K562 (cell line): ENCODE data around the gene CPSF4. TPM values are rescaled to one million over a fixed set of nuclear protein-coding genes. Genes with fewer than 3 reads are reported as not detected.

Source experiments
- BRCA1 ChIP-seq, 2 experiments: fragments of 450-650 bp in 1 of 2; sonication (generic) in 1 of 2; formaldehyde crosslinking in 1 of 2; IDR thresholded peaks; 2 replicates each; pipeline versions ENCODE4 v1.5.0 to v1.6.1; 2017 to 2020; ENCODE audit warnings: mild to moderate bottlenecking in 1 of 2, missing genetic modification reagents in 1 of 2
- CHD1 ChIP-seq: fragments of 200-600 bp; sonication (generic); IDR thresholded peaks from one replicate; pipeline ENCODE4 v1.6.1; 2012; ENCODE audit warnings: mild to moderate bottlenecking, moderate library complexity, low read length, inconsistent platforms
- E4F1 ChIP-seq: fragments of 250-450 bp; sonication (Bioruptor Pico); IDR thresholded peaks from 2 replicates; pipeline ENCODE4 v1.5.0; 2021; ENCODE audit warnings: mild to moderate bottlenecking, borderline replicate concordance
- ELF1 ChIP-seq: fragments of 200-800 bp; sonication (Bioruptor generic); IDR thresholded peaks from 2 replicates; pipeline ENCODE4 v1.6.1; 2016; ENCODE audit warnings: missing genetic modification characterization, missing compliant biosample characterization
- MECOM ChIP-seq: fragments of 250-450 bp; sonication (Bioruptor Pico); IDR thresholded peaks from 2 replicates; pipeline ENCODE4 v1.8.0; 2022; ENCODE audit warnings: inconsistent platforms
- NEUROD1 ChIP-seq: fragments of 150-350 bp; IDR thresholded peaks from 2 replicates; pipeline ENCODE4 v1.6.1; 2014; ENCODE audit warnings: borderline replicate concordance, low read length, low read depth; ENCODE audit not compliant: partially characterized antibody
- PRMT5 ChIP-seq: sonication (generic); formaldehyde crosslinking; IDR thresholded peaks from 2 replicates; pipeline ENCODE4 v1.5.0; 2020; ENCODE audit warnings: missing genetic modification reagents
- RB1 ChIP-seq: fragments of 450-650 bp; IDR thresholded peaks from 2 replicates; pipeline ENCODE4 v1.6.1; 2017; ENCODE audit warnings: low read depth, mild to moderate bottlenecking
- RREB1 ChIP-seq: fragments of 250-450 bp; sonication (Bioruptor Pico); IDR thresholded peaks from 2 replicates; pipeline ENCODE4 v1.4.0; 2020
- SREBF2 ChIP-seq: sonication (generic); formaldehyde crosslinking; IDR thresholded peaks from 2 replicates; pipeline ENCODE4 v1.4.0; 2020; ENCODE audit warnings: mild to moderate bottlenecking, missing genetic modification reagents
- UBTF ChIP-seq, 2 experiments: IDR thresholded peaks; 2 replicates each; pipeline ENCODE4 v1.6.1; 2012; ENCODE audit warnings: improper control_type of control experiment in 2 of 2, low read depth in 2 of 2, low read length in 2 of 2, borderline replicate concordance in 1 of 2
- ZC3H11A ChIP-seq: IDR thresholded peaks from 2 replicates; pipeline ENCODE4 v1.6.1; 2012; ENCODE audit warnings: low read depth, low read length, improper control_type of control experiment
- ZEB2 ChIP-seq: fragments of 450-650 bp; IDR thresholded peaks from 2 replicates; pipeline ENCODE4 v1.6.1; 2016
- ZNF511 ChIP-seq: sonication (generic); formaldehyde crosslinking; IDR thresholded peaks from 2 replicates; pipeline ENCODE4 v1.8.0; 2022; ENCODE audit warnings: mild to moderate bottlenecking, missing genetic modification reagents
- polyA plus RNA-seq, 8 experiments: library from polyadenylated mRNA; depleted of rRNA in 4 of 8; stranded (reverse) in 5 of 8; unstranded in 3 of 8; fragments of >200 nt; fragmentation: Nextera tagmentation in 2 of 8; fragmentation: Illumina TruSeq in 1 of 8; extraction: Ambion mirVana in 2 of 8; extraction: Trizol in 1 of 8; gene quantifications; 2 replicates each; pipeline versions ENCODE4 v1.2.1 to v1.2.3, GENCODE V29; 2011 to 2014; ENCODE audit warnings: inconsistent platforms in 1 of 8, missing spikeins in 1 of 8
- total RNA-seq, 7 experiments: library from RNA; depleted of rRNA in 6 of 7; stranded (reverse); fragments of >200 nt in 6 of 7; fragmentation: Illumina TruSeq in 2 of 7; extraction: Trizol in 2 of 7; gene quantifications; 2 replicates each; pipeline versions ENCODE4 v1.2.1 to v1.2.3, GENCODE V29; 2011 to 2021; ENCODE audit warnings: low replicate concordance in 1 of 7

The CPSF4 gene
- total and polyA plus RNA-seq, 9 of the 15 experiments (the other 6 are each of a cell fraction or from before 2014, with no cell fraction given): 16.9 to 118 (median 71.7) TPM

GRCh38 chr7:99472561-99473314, 34.0 kb downstream of the CPSF4 start, which contains the start of gene ZNF789 (continued):
- TF ChIP-seq RREB1 (CRISPR knock-in tag) (no peak; the same call in 1 of the 2 replicates), E4F1 (no peak), PRMT5 (no peak), ZEB2 (no peak), ZC3H11A (no peak), MECOM (no peak), NEUROD1 (peak; percentile 89), UBTF (IDR thresholded peaks at IDR 0.05; ENCODE audit: borderline replicate concordance in 1 of 2, low read depth in 2 of 2, low read length in 2 of 2) (peak in 1 of 2 experiments; percentile 59; a peak in 1 of 4 replicates), ZNF511 (CRISPR knock-in tag) (no peak), BRCA1 (IDR thresholded peaks at IDR 0.05) (no peak), BRCA1 (CRISPR knock-in tag; IDR thresholded peaks at IDR 0.05) (no peak), SREBF2 (peak; percentile 94; the same call in 1 of the 2 replicates), CHD1 (peak; percentile 73), ELF1 (tag) (no peak; the same call in 1 of the 2 replicates), RB1 (peak; percentile 94)
